H1 (cell line): ENCODE data around the gene ZFP30. TPM values are rescaled to one million over a fixed set of nuclear protein-coding genes. Genes with fewer than 3 reads are reported as not detected.

Experiments
- CTCF ChIA-PET: fragments of 300-600 bp; sonication (Branson Sonifier 250); formaldehyde crosslinking; loops from one replicate; lab custom pipeline; 2021; ENCODE audit not compliant: partially characterized antibody; lab: Charles Lee
- POLR2A ChIA-PET: fragments of 300-600 bp; sonication (Branson Sonifier 250); formaldehyde crosslinking; loops from one replicate; lab custom pipeline; 2021; ENCODE audit warnings: inconsistent platforms; ENCODE audit not compliant: partially characterized antibody; lab: Charles Lee
- DNase-seq, 2 experiments: peaks; one replicate each; pipeline versions ENCODE4 v3.0.0 to v3.0.0-alpha.2; 2010 to 2022; ENCODE audit warnings: low spot score in 2 of 2, low read depth in 1 of 2, mixed read lengths in 1 of 2
- FAIRE-seq: peaks from 2 replicates; lab custom pipeline; 2011; peaks lifted over from hg19 to GRCh38; lab: Jason Lieb, UNC
- H2AFZ ChIP-seq: 2 replicates; pipeline ENCODE4 v1.8.1; 2012; ENCODE audit warnings: low read length, inconsistent platforms
- H2AK5ac ChIP-seq: 2 replicates; pipeline ENCODE4 v1.6.1; 2013; ENCODE audit warnings: low read depth, low read length
- H2BK120ac ChIP-seq: replicated peaks from 2 replicates; pipeline ENCODE3; 2013; ENCODE audit warnings: low read depth, low read length, inconsistent platforms
- H2BK12ac ChIP-seq: 2 replicates; pipeline ENCODE4 v1.6.1; 2013; ENCODE audit warnings: low read depth, low read length
- H2BK15ac ChIP-seq: 2 replicates; pipeline ENCODE4 v1.6.1; 2013; ENCODE audit warnings: low read length
- H2BK20ac ChIP-seq: 2 replicates; pipeline ENCODE4 v1.6.1; 2013; ENCODE audit warnings: low read length
- H2BK5ac ChIP-seq: 2 replicates; pipeline ENCODE4 v1.6.1; 2013; ENCODE audit warnings: low read depth, low read length
- H3K14ac ChIP-seq: 2 replicates; pipeline ENCODE4 v1.6.1; 2013; ENCODE audit warnings: inconsistent platforms; ENCODE audit not compliant: insufficient read length
- H3K18ac ChIP-seq: 2 replicates; pipeline ENCODE4 v1.6.1; 2013; ENCODE audit warnings: low read length; ENCODE audit errors: extremely low read depth
- H3K23ac ChIP-seq: 2 replicates; pipeline ENCODE4 v1.6.1; 2013; ENCODE audit warnings: inconsistent platforms; ENCODE audit not compliant: insufficient read length
- H3K23me2 ChIP-seq: 2 replicates; pipeline ENCODE4 v1.6.1; 2013; ENCODE audit warnings: low read depth, low read length
- H3K27ac ChIP-seq: 2 replicates; pipeline ENCODE4 v1.6.1; 2011; ENCODE audit warnings: low read depth, low read length, inconsistent platforms
- H3K27me3 ChIP-seq, 4 experiments: replicated peaks in 1 of 4; 1 replicate in 1 of 4; 2 replicates in 3 of 4; pipeline versions ENCODE4 v1.6.1 to v1.8.1; 2011 to 2013; ENCODE audit warnings: low read length in 3 of 4, mild to moderate bottlenecking in 3 of 4, inconsistent platforms in 2 of 4, mixed read lengths in 2 of 4, moderate library complexity in 1 of 4; ENCODE audit not compliant: control insufficient read depth in 3 of 4, insufficient read depth in 3 of 4; ENCODE audit errors: extremely low read depth in 1 of 4
- H3K36me3 ChIP-seq, 4 experiments: 2 replicates each; pipeline versions ENCODE4 v1.6.1 to v1.8.1; 2011 to 2013; ENCODE audit warnings: mild to moderate bottlenecking in 4 of 4, low read length in 3 of 4, moderate library complexity in 2 of 4, control low read depth in 1 of 4, inconsistent platforms in 1 of 4; ENCODE audit not compliant: insufficient read depth in 4 of 4, control insufficient read depth in 2 of 4
- H3K4ac ChIP-seq: replicated peaks from 2 replicates; pipeline ENCODE3; 2013; ENCODE audit warnings: low read length, low read depth, mixed read lengths, inconsistent platforms; ENCODE audit not compliant: insufficient read length
- H3K4me1 ChIP-seq, 4 experiments: replicated peaks in 1 of 4; 1 replicate in 1 of 4; 2 replicates in 3 of 4; pipeline versions ENCODE4 v1.6.1 to v1.8.1; 2011 to 2013; ENCODE audit warnings: low read length in 3 of 4, inconsistent platforms in 2 of 4, mixed read lengths in 1 of 4; ENCODE audit not compliant: insufficient read depth in 4 of 4, control insufficient read depth in 3 of 4
- H3K4me2 ChIP-seq, 2 experiments: 2 replicates each; pipeline versions ENCODE4 v1.6.1 to v1.8.1; 2011 to 2013; ENCODE audit warnings: low read depth in 2 of 2, low read length in 2 of 2, control low read depth in 1 of 2, inconsistent platforms in 1 of 2, mild to moderate bottlenecking in 1 of 2; ENCODE audit not compliant: insufficient read depth in 1 of 2
- H3K4me3 ChIP-seq, 4 experiments: fragments of 200-600, 300-600 bp in 1 of 4; sonication (generic), shearing (Covaris generic), sonication (Bioruptor Twin) in 1 of 4; 2 replicates each; pipeline versions ENCODE4 v1.5.1 to v1.8.1; 2011 to 2016; ENCODE audit warnings: low read length in 4 of 4, low read depth in 3 of 4, control low read depth in 2 of 4, inconsistent platforms in 2 of 4, mild to moderate bottlenecking in 2 of 4, mixed read lengths in 1 of 4, moderate library complexity in 1 of 4; ENCODE audit not compliant: insufficient read depth in 2 of 4; ENCODE audit errors: extremely low read depth in 1 of 4
- H3K56ac ChIP-seq: replicated peaks from 2 replicates; pipeline ENCODE3; 2013; ENCODE audit warnings: low read depth, mild to moderate bottlenecking, mixed read lengths, low read length, inconsistent platforms; ENCODE audit not compliant: insufficient read length
- H3K79me1 ChIP-seq: 2 replicates; pipeline ENCODE4 v1.6.1; 2013; ENCODE audit warnings: low read depth, low read length, control low read depth
- H3K79me2 ChIP-seq, 2 experiments: 2 replicates each; pipeline versions ENCODE4 v1.6.1 to v1.8.1; 2012 to 2013; ENCODE audit warnings: low read length in 2 of 2, mild to moderate bottlenecking in 2 of 2, inconsistent platforms in 1 of 2; ENCODE audit not compliant: insufficient read depth in 2 of 2, control insufficient read depth in 1 of 2
- H3K9ac ChIP-seq, 4 experiments: replicated peaks in 1 of 4; 1 replicate in 1 of 4; 2 replicates in 3 of 4; pipeline versions ENCODE4 v1.6.1 to v1.8.1; 2011 to 2013; ENCODE audit warnings: low read depth in 3 of 4, low read length in 3 of 4, control low read depth in 2 of 4, mild to moderate bottlenecking in 2 of 4, moderate library complexity in 2 of 4, inconsistent platforms in 1 of 4; ENCODE audit errors: extremely low read depth in 1 of 4
- H3K9me3 ChIP-seq, 2 experiments: 2 replicates each; pipeline versions ENCODE4 v1.6.1 to v1.8.1; 2012 to 2013; ENCODE audit warnings: mild to moderate bottlenecking in 2 of 2, moderate library complexity in 2 of 2, control low read depth in 1 of 2, inconsistent platforms in 1 of 2, low read depth in 1 of 2, low read length in 1 of 2, mixed read lengths in 1 of 2; ENCODE audit not compliant: insufficient read depth in 2 of 2
- H4K20me1 ChIP-seq, 2 experiments: replicated peaks in 1 of 2; 2 replicates each; pipeline versions ENCODE3 to v1.8.1; 2011 to 2013; ENCODE audit warnings: inconsistent platforms in 2 of 2, low read length in 2 of 2, mild to moderate bottlenecking in 1 of 2; ENCODE audit not compliant: insufficient read depth in 2 of 2, control insufficient read depth in 1 of 2
- H4K5ac ChIP-seq: 2 replicates; pipeline ENCODE4 v1.6.1; 2013; ENCODE audit warnings: low read length, low read depth, mixed read lengths, inconsistent platforms; ENCODE audit not compliant: insufficient read length
- H4K8ac ChIP-seq: 2 replicates; pipeline ENCODE4 v1.8.0; 2013; ENCODE audit warnings: mild to moderate bottlenecking, moderate library complexity, low read length, inconsistent platforms; ENCODE audit not compliant: insufficient read depth; ENCODE audit errors: extremely low read depth
- H4K91ac ChIP-seq: replicated peaks from 2 replicates; pipeline ENCODE3; 2013; ENCODE audit warnings: low read length, mixed read lengths, inconsistent platforms; ENCODE audit not compliant: insufficient read length
- CTCF ChIP-seq, 3 experiments: IDR thresholded peaks; 1 replicate in 2 of 3; 2 replicates in 1 of 3; pipeline versions ENCODE4 v1.5.1 to v1.6.1; 2011; ENCODE audit warnings: low read length in 3 of 3, mild to moderate bottlenecking in 3 of 3, inconsistent platforms in 2 of 3, low read depth in 1 of 3, moderate library complexity in 1 of 3; ENCODE audit not compliant: insufficient read depth in 1 of 3; ENCODE audit errors: control extremely low read depth in 1 of 3
- EP300 ChIP-seq, 2 experiments: IDR thresholded peaks; 1 replicate in 1 of 2; 2 replicates in 1 of 2; pipeline ENCODE4 v1.6.1; 2011 to 2012; ENCODE audit warnings: low read depth in 2 of 2, low read length in 2 of 2, mild to moderate bottlenecking in 2 of 2, borderline replicate concordance in 1 of 2, inconsistent platforms in 1 of 2, moderate library complexity in 1 of 2
- EZH2 ChIP-seq: fragments of 200-600 bp; sonication (generic); IDR thresholded peaks from 2 replicates; pipeline ENCODE4 v1.7.1; 2012; ENCODE audit warnings: low read depth, mild to moderate bottlenecking, moderate library complexity, low read length, inconsistent platforms; ENCODE audit not compliant: severe bottlenecking
- PHF8 ChIP-seq: fragments of 200-600 bp; sonication (generic); conservative IDR thresholded peaks from 2 replicates; pipeline ENCODE4 v1.7.1; 2012; ENCODE audit warnings: low read depth, mild to moderate bottlenecking, inconsistent platforms, low read length, moderate library complexity
- SAP30 ChIP-seq: fragments of 300-600 bp; sonication (generic); IDR thresholded peaks from 2 replicates; pipeline ENCODE4 v1.7.1; 2012; ENCODE audit warnings: low read length, moderate library complexity, mild to moderate bottlenecking, inconsistent platforms; ENCODE audit not compliant: insufficient read depth, insufficient replicate concordance
- SIN3A ChIP-seq, 2 experiments: IDR thresholded peaks in 1 of 2; conservative IDR thresholded peaks in 1 of 2; 2 replicates each; pipeline ENCODE4 v1.6.1; 2011 to 2012; ENCODE audit warnings: low read length in 2 of 2, improper control_type of control experiment in 1 of 2, low read depth in 1 of 2, mild to moderate bottlenecking in 1 of 2
- SIX5 ChIP-seq: IDR thresholded peaks from 2 replicates; pipeline ENCODE4 v1.6.1; 2011; ENCODE audit warnings: mild to moderate bottlenecking, low read depth, low read length
- WGBS, 2 experiments: shearing (Covaris generic) in 1 of 2; methylation state at CpG; one replicate each; pipeline versions ENCODE4 v1.1.6 to v1.1.7; 2013 to 2015; ENCODE audit warnings: low lambda C conversion rate in 2 of 2, mixed read lengths in 2 of 2, inconsistent platforms in 1 of 2, low coverage in 1 of 2, missing lambda C conversion rate in 1 of 2; ENCODE audit not compliant: insufficient replicate concordance in 2 of 2, insufficient coverage in 1 of 2, insufficient read length in 1 of 2; ENCODE audit errors: extremely low coverage in 1 of 2, missing lambda C conversion rate in 1 of 2; 5-methylcytosine and 5-hydroxymethylcytosine counted together
- polyA plus RNA-seq, 7 experiments: library from polyadenylated mRNA; depleted of rRNA in 3 of 7; stranded (reverse) in 5 of 7; unstranded in 2 of 7; fragments of >200 nt in 5 of 7; fragments of 200-250 nt in 2 of 7; gene quantifications; 1 replicate in 5 of 7; 2 replicates in 1 of 7; 4 replicates in 1 of 7; pipeline versions ENCODE4 v1.2.1 to v1.2.3, GENCODE V29; 2011 to 2013; ENCODE audit warnings: missing spikeins in 2 of 7, mixed read lengths in 2 of 7
- total RNA-seq: library from RNA; stranded (reverse); fragmentation: NEBNext Ultra II Directional; extraction: Animal tissue kit (Norgen Biotek cat#: 25700); gene quantifications from 2 replicates; pipeline ENCODE4 v1.2.1, GENCODE V29; 2021

The ZFP30 gene
- total and polyA plus RNA-seq, 2 of the 8 experiments (the other 6 are each of a cell fraction or from before 2014, with no cell fraction given): 1.4 to 6.1 TPM

DNA sequence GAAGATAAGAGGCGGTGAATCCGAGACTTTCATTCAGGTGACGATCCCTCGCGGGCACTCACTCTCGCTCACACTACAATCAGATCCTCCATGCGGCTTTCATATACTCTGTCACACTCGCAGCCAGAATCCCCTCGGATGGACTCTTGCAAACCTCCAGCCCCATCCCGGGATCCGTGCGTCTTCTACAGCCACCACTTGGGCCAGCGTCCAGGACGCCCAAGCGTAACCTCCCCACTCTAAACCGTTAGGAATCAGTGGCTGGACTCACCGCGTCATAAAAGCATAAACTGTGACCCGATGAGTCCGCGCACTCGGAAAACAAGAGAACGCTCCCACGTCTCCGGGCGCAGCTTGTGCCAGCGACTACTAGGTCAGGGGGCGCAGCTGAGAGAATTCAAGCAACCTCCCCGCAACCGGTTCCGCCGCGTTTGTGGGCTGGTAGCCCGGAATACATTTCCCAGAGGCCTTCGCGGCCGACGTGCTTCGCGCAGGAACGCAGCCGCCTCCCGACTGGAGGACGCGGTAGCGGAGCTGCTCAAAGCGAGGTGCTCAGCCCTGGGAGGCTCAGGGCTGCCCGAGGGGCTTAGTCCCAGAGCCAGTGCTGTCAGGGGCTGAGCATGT, 36.7 kb upstream of the ZFP30 start:
- Histone ChIP-seq H4K8ac (no peak overlapping the region; the same call in 1 of the 2 replicates), H3K4me2 (peak overlapping the region; percentile 69 to 76), H2BK5ac (no peak overlapping the region), H3K23ac (no peak overlapping the region), H3K9ac (peak overlapping the region in 1 of 4 experiments; percentile 15; a peak in 2 of 7 replicates), H3K27ac (no peak overlapping the region), H3K4me1 (peaks cover 0 to 2% (median 0%) of the 10 kb centered on the region in 4 experiments; a peak in 1 of 7 replicates), H3K4ac (no peak overlapping the region), H2BK12ac (no peak overlapping the region), H2BK15ac (no peak overlapping the region), H3K9me3 (no peaks in the 10 kb centered on the region; a peak in 1 of 4 replicates), H2BK120ac (no peak overlapping the region), H3K18ac (no peak overlapping the region), H4K91ac (peak overlapping the region; percentile 84), H3K56ac (peak overlapping the region; percentile 42), H2AFZ (peak overlapping the region; percentile 86), H3K27me3 (peaks cover 1 to 16% (median 9%) of the 10 kb centered on the region in 4 experiments; a peak in 5 of 7 replicates), H3K23me2 (peaks cover 4% of the 10 kb centered on the region), H3K79me1 (no peaks in the 10 kb centered on the region), H2AK5ac (no peak overlapping the region), H3K79me2 (no peaks in the 10 kb centered on the region), H3K36me3 (peaks cover 0 to 6% (median 2%) of the 10 kb centered on the region in 4 experiments; a peak in 2 of 8 replicates), H3K4me3 (peak overlapping the region; percentile 64 to 74 (median 70)), H4K20me1 (peaks cover 0 to 7% of the 10 kb centered on the region in 2 experiments), H2BK20ac (no peak overlapping the region), H3K14ac (no peak overlapping the region), H4K5ac (no peak overlapping the region)
- ChIA-PET POLR2A (interaction anchor here (1.1 to 2.3 kb wide), 2 partner anchors 88 to 186 kb away, joined by 3 to 5 read pairs; partner anchors contain the start of genes ZNF573 and ZNF793), CTCF (interaction anchor here (0.9 kb wide), 1 partner anchor 13 kb away, joined by 3 read pairs; no protein-coding TSS in a partner anchor)
- peak; percentile 69 to 86 for DNase-seq
- WGBS, 2 experiments: 3% methylated on average over 46 of the region's 48 CpGs; no CpG with 5 or more reads in 1 of the 2 experiments
- FAIRE-seq: no peak
- TF ChIP-seq SIX5 (0 out of 2 replicates have a peak, but pooled peaks have one; percentile 4), SAP30 (no peak), SIN3A (conservative IDR thresholded peaks at IDR 0.05 in 1 of 2, IDR thresholded peaks at IDR 0.05 in 1 of 2; ENCODE audit: low read depth in 1 of 2, low read length in 2 of 2) (0 out of 4 replicates have a peak, but pooled peaks of 1 of the 2 experiments have one; percentile 70), EZH2 (no peak), CTCF (IDR thresholded peaks at IDR 0.05; ENCODE audit: control extremely low read depth in 1 of 3, insufficient read depth in 1 of 3, low read depth in 1 of 3, low read length in 3 of 3) (0 out of 4 replicates have a peak, but pooled peaks of 1 of the 3 experiments have one; percentile 7), PHF8 (peak; percentile 34; the same call in 1 of the 2 replicates), EP300 (IDR thresholded peaks at IDR 0.05; ENCODE audit: borderline replicate concordance in 1 of 2, low read depth in 2 of 2, low read length in 2 of 2) (no peak)
